Left ventricle myocardium inferior (tissue), 1 donor: ENCODE data around the gene PCDH15. TPM values are rescaled to one million over a fixed set of nuclear protein-coding genes. Genes with fewer than 3 reads are reported as not detected.

Experiments used
- DNase-seq: peaks from one replicate; pipeline ENCODE4 v3.0.0-alpha.2; 2020
- H3K27ac ChIP-seq: fragments of 200-600 bp; replicated peaks from 2 replicates; pipeline ENCODE4 v1.8.0; 2021
- H3K27me3 ChIP-seq: fragments of 200-600 bp; 2 replicates; pipeline ENCODE4 v1.8.0; 2021; ENCODE audit warnings: low read depth
- H3K36me3 ChIP-seq: fragments of 200-600 bp; 2 replicates; pipeline ENCODE4 v1.8.0; 2021
- H3K4me1 ChIP-seq: fragments of 200-600 bp; 2 replicates; pipeline ENCODE4 v1.8.0; 2021
- H3K4me3 ChIP-seq: fragments of 200-600 bp; 2 replicates; pipeline ENCODE4 v1.8.0; 2021; ENCODE audit warnings: mild to moderate bottlenecking, moderate library complexity
- H3K9me3 ChIP-seq: fragments of 200-600 bp; replicated peaks from 2 replicates; pipeline ENCODE4 v1.8.0; 2021
- intact Hi-C: fragments of 100-400 bp; cut with micrococcal nuclease; formaldehyde crosslinking; loops from one replicate; pipeline ENCODE4 v1.11.0; 2022
- total RNA-seq: library from RNA; stranded (reverse); fragmentation: NEBNext Ultra II Directional; extraction: Animal tissue kit (Norgen Biotek cat#: 25700); gene quantifications from one replicate; pipeline ENCODE4 v1.2.1, GENCODE V29; 2021
- TF ChIP-seq, protein P1 (sequence below): fragments of 200-600 bp; IDR thresholded peaks from 2 replicates; pipeline ENCODE4 v1.8.0; 2021; ENCODE audit warnings: antibody characterized with exemption, mild to moderate bottlenecking, borderline replicate concordance
- donor health status: DM: no; HTN: yes; CAD: no; lungs with severe emphysema.

Gene PCDH15
- total RNA-seq, 1 donor from 2014 or later = 0.19 TPM

DNA sequence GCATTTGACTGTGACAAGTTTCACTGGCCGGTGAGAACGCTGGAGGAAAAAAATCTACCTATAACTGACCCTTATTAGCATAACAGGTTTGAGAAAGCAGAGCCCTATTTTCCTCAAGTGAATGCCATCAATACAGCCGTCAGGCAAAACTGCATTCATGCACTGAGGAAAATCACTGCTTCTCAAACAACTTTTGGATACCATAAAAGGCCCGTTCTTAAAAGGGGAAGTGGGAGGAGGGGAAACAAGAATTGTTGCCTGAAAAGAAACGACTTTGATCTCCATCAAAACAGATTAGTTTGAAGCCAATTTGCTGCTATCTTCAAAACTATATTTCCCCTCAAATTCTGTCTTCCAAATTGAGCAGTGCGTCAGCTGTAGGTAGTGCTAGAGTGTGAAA lies 670.6 kb downstream of the PCDH15 start:
- H3K36me3 ChIP-seq = no peaks in the 10 kb centered on the region
- TF ChIP-seq, protein P1, sequence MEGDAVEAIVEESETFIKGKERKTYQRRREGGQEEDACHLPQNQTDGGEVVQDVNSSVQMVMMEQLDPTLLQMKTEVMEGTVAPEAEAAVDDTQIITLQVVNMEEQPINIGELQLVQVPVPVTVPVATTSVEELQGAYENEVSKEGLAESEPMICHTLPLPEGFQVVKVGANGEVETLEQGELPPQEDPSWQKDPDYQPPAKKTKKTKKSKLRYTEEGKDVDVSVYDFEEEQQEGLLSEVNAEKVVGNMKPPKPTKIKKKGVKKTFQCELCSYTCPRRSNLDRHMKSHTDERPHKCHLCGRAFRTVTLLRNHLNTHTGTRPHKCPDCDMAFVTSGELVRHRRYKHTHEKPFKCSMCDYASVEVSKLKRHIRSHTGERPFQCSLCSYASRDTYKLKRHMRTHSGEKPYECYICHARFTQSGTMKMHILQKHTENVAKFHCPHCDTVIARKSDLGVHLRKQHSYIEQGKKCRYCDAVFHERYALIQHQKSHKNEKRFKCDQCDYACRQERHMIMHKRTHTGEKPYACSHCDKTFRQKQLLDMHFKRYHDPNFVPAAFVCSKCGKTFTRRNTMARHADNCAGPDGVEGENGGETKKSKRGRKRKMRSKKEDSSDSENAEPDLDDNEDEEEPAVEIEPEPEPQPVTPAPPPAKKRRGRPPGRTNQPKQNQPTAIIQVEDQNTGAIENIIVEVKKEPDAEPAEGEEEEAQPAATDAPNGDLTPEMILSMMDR = no peak
- H3K27me3 ChIP-seq = no peaks in the 10 kb centered on the region
- no peak overlapping the region for H3K4me3 ChIP-seq
- H3K27ac ChIP-seq = no peak overlapping the region
- H3K4me1 ChIP-seq = no peaks in the 10 kb centered on the region
- DNase-seq = no peak
- H3K9me3 ChIP-seq = no peaks in the 10 kb centered on the region
- intact Hi-C loops = no loop called here

DNA sequence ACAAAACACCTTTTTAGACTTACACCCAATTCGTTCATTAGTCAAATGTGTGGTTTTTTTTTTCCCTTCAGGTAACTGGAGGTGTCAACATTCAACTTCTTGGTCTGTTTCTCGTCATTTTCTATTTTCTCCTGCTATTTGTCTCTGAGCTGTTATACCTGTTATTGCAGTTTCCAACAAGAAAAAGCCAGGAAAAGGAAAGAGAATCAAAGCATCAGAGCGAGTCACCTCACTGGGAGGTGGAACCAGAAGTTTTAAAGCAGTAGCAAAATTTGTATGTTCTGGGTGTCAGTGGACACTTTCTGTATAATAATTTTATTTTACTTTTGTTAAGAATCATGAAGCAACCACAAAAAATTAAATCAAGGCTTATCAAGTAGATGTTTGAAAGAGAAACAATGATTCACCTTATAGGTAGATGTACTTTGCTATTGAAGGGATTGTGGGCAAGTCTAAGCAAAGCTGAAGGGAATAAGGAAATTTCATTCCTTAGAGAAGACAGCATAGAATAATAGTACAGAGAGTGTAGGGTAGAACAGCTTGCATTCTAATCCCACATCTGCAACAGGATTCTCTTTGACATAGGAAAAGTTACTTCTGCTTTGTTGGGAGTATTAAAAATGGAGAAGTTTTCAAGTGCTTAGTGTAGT lies 675.8 kb downstream of the PCDH15 start:
- Histone ChIP-seq H3K27ac (no peak overlapping the region), H3K4me3 (no peak overlapping the region), H3K27me3 (no peaks in the 10 kb centered on the region), H3K4me1 (no peaks in the 10 kb centered on the region), H3K36me3 (no peaks in the 10 kb centered on the region), H3K9me3 (no peaks in the 10 kb centered on the region)
- TF ChIP-seq, protein P1 = no peak
- intact Hi-C loops = no loop called here
- DNase-seq = no peak

DNA sequence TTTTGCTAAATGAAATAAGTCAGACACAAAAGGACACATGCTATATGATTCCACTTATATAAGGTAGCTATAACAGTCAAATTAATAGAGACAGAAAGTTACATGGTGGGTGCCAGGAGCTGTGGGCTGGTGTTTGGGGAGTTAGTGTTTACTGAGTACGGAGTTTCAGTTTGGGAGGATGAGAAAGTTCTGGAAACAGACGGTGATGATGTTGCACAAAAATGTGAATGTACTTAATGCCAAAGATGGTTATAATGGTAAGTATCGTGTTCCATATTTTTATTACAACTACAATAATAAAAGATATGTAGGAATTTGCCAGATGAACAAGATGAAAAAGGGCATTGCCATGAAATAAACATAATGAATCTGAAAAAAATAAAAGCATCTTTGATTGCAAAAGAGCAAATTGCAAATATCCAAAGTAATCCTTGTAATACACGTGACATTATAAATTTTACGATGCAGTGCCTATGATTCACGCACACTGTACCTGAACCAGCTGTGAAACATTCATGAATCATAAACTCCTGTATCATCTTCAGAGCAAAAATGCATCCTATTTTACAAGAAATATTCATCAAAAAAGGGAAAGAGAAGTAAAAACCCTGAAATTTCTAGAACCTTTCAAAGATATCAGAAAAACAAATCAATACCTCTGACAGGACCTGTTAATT lies 676.7 kb downstream of the PCDH15 start:
- H3K4me3 ChIP-seq = no peak overlapping the region
- no peaks in the 10 kb centered on the region for H3K27me3 ChIP-seq
- no peaks in the 10 kb centered on the region for H3K36me3 ChIP-seq
- TF ChIP-seq, protein P1 = no peak
- H3K9me3 ChIP-seq = no peaks in the 10 kb centered on the region
- no peak overlapping the region for H3K27ac ChIP-seq
- no peak for DNase-seq
- no peaks in the 10 kb centered on the region for H3K4me1 ChIP-seq
- intact Hi-C loops = no loop called here

DNA sequence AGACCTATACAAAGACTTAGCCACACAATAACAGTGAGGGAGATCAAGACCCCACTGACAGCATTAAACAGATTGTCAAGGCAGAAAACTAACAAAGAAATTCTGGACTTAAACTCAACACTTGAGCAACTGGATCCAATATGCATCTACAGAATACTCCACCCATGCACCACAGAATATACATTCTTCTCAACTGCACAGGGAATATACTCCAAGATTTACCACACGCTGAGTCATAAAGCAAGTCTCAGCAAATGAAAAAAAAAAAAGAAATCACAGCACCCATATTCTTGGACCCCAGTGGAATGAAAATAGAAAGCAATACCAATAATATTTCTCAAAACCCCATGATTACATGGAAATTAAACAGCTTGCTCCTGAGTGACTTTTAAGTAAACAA lies 680.2 kb downstream of the PCDH15 start:
- intact Hi-C loops = no loop called here
- Histone ChIP-seq H3K27ac (no peak overlapping the region), H3K36me3 (no peaks in the 10 kb centered on the region), H3K9me3 (no peaks in the 10 kb centered on the region), H3K27me3 (no peaks in the 10 kb centered on the region), H3K4me1 (no peaks in the 10 kb centered on the region), H3K4me3 (no peak overlapping the region)
- TF ChIP-seq, protein P1 = no peak
- DNase-seq = no peak

DNA sequence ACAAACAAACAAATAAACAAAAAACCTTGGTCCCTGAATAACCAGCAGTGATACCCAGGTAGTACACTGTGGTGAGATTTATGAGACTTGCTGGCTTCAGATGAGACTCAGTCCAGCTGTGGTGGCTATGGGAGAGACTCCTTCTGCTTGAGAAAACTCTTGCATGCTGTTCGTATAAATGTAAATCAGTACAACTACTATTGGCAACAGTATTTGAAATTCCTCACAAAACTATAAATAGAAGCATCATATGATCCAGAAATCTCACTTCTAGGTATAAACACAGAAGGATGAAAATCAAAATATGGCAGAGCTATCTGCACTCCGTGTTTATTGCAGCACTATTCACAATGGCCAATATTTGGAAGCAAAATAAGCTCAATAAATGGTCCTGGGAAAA lies 692.1 kb downstream of the PCDH15 start:
- H3K9me3 ChIP-seq = peaks cover 3% of the 10 kb centered on the region
- DNase-seq = no peak
- intact Hi-C loops = no loop called here
- no peak overlapping the region for H3K27ac ChIP-seq
- no peak overlapping the region for H3K4me3 ChIP-seq
- H3K4me1 ChIP-seq = no peaks in the 10 kb centered on the region
- no peaks in the 10 kb centered on the region for H3K27me3 ChIP-seq
- TF ChIP-seq, protein P1 = no peak
- no peaks in the 10 kb centered on the region for H3K36me3 ChIP-seq
